DND-41 (cell line): ENCODE measurements around the gene RGL3.

Source experiments
- EZH2 ChIP-seq: IDR thresholded peaks from 3 replicates; pipeline ENCODE4 v1.6.1; 2012; ENCODE audit warnings: borderline replicate concordance, low read depth, mild to moderate bottlenecking, moderate library complexity, low read length, inconsistent platforms; ENCODE audit not compliant: severe bottlenecking
- TF ChIP-seq, protein P1 (sequence below): IDR thresholded peaks from 2 replicates; pipeline ENCODE4 v1.5.1; 2012; ENCODE audit warnings: borderline replicate concordance, low read length, moderate library complexity, mild to moderate bottlenecking; ENCODE audit not compliant: poor library complexity, severe bottlenecking; ENCODE audit errors: extremely low read depth

DNA sequence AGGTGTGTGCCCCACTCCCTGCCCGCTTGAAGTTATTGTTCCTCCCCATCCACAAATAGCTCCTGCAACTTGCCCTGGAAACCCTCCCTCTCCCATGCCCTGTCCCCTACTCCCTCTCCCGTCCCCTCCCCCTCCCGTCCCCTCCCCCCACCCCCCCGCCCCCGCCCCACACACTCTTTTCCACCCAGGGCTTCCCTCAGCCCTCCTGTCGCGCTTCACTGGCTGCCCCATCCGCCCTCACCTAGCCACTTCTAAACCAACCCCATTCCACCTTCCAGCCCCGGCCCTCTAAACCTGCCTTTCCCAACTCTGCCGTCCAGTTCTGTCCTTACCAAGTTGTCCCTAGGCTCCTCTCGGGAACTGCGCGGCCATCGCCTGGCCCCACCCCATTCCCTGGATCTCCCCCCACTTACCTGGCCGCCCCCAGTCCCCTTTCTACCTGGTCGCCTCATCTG lies 993 bp downstream of the RGL3 start:
- TF ChIP-seq, protein P1, sequence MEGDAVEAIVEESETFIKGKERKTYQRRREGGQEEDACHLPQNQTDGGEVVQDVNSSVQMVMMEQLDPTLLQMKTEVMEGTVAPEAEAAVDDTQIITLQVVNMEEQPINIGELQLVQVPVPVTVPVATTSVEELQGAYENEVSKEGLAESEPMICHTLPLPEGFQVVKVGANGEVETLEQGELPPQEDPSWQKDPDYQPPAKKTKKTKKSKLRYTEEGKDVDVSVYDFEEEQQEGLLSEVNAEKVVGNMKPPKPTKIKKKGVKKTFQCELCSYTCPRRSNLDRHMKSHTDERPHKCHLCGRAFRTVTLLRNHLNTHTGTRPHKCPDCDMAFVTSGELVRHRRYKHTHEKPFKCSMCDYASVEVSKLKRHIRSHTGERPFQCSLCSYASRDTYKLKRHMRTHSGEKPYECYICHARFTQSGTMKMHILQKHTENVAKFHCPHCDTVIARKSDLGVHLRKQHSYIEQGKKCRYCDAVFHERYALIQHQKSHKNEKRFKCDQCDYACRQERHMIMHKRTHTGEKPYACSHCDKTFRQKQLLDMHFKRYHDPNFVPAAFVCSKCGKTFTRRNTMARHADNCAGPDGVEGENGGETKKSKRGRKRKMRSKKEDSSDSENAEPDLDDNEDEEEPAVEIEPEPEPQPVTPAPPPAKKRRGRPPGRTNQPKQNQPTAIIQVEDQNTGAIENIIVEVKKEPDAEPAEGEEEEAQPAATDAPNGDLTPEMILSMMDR, result no peak
- no peak for TF ChIP-seq EZH2
